Measurements from ENCODE around the gene MAPK8IP3.
"Not testable (repeated sequence)": the region's sequence is repeated elsewhere in the genome, so short reads cannot be mapped to it uniquely, and the experiment has no call there.

Gene MAPK8IP3

GRCh38 chr16:1690810-1691209, 15.2 kb upstream of the MAPK8IP3 start:
- Mint-ChIP-seq H3K4me3 (no peak overlapping the region), H3K27ac (no peak overlapping the region), H3K4me1 (ENCODE audit: low read depth) (no peaks in the 10 kb centered on the region), H3K9me3 (no peaks in the 10 kb centered on the region), H3K27me3 (ENCODE audit: low read depth) (no peaks in the 10 kb centered on the region), H3K36me3 (ENCODE audit: low read depth) (peaks cover 18% of the 10 kb centered on the region)

- Mint-ChIP-seq H3K4me3 (no peak overlapping the region), H3K36me3 (ENCODE audit: low read depth) (peaks cover 18% of the 10 kb centered on the region), H3K27me3 (ENCODE audit: low read depth) (no peaks in the 10 kb centered on the region)
Measured at GRCh38 chr16:1691276-1691675, 14.7 kb upstream of the MAPK8IP3 start.

GRCh38 chr16:1691956-1692355, 14.0 kb upstream of the MAPK8IP3 start:
- no peak overlapping the region for H3K4me3 Mint-ChIP-seq
- H3K27me3 Mint-ChIP-seq (ENCODE audit: low read depth) = no peaks in the 10 kb centered on the region
- H3K36me3 Mint-ChIP-seq (ENCODE audit: low read depth) = peaks cover 23% of the 10 kb centered on the region
- H3K9me3 Mint-ChIP-seq = no peaks in the 10 kb centered on the region
- H3K27ac Mint-ChIP-seq = no peak overlapping the region
- H3K4me1 Mint-ChIP-seq (ENCODE audit: low read depth) = no peaks in the 10 kb centered on the region

More at GRCh38 chr16:1691276-1691675, 14.7 kb upstream of the MAPK8IP3 start:
- H3K9me3 Mint-ChIP-seq = no peaks in the 10 kb centered on the region
- no peak overlapping the region for H3K27ac Mint-ChIP-seq
- H3K4me1 Mint-ChIP-seq (ENCODE audit: low read depth) = no peaks in the 10 kb centered on the region

- no peaks in the 10 kb centered on the region for H3K4me1 Mint-ChIP-seq (ENCODE audit: low read depth)
- no peaks in the 10 kb centered on the region for H3K9me3 Mint-ChIP-seq
- no peak overlapping the region for H3K4me3 Mint-ChIP-seq
- H3K27me3 Mint-ChIP-seq (ENCODE audit: low read depth) = no peaks in the 10 kb centered on the region
- no peak overlapping the region for H3K27ac Mint-ChIP-seq
- H3K36me3 Mint-ChIP-seq (ENCODE audit: low read depth) = peaks cover 30% of the 10 kb centered on the region
Measured at GRCh38 chr16:1696863-1697262, 9.1 kb upstream of the MAPK8IP3 start.

- H3K36me3 Mint-ChIP-seq (ENCODE audit: low read depth) = peaks cover 26% of the 10 kb centered on the region
- no peak overlapping the region for H3K27ac Mint-ChIP-seq
Measured at GRCh38 chr16:1698680-1699079, 7.3 kb upstream of the MAPK8IP3 start.

GRCh38 chr16:1700246-1700645, 5.7 kb upstream of the MAPK8IP3 start:
- Mint-ChIP-seq H3K4me3 (no peak overlapping the region), H3K27ac (no peak overlapping the region), H3K27me3 (ENCODE audit: low read depth) (no peaks in the 10 kb centered on the region), H3K9me3 (no peaks in the 10 kb centered on the region), H3K36me3 (ENCODE audit: low read depth) (peaks cover 26% of the 10 kb centered on the region), H3K4me1 (ENCODE audit: low read depth) (peaks cover 10% of the 10 kb centered on the region)

More at GRCh38 chr16:1698680-1699079, 7.3 kb upstream of the MAPK8IP3 start:
- no peaks in the 10 kb centered on the region for H3K27me3 Mint-ChIP-seq (ENCODE audit: low read depth)
- H3K4me1 Mint-ChIP-seq (ENCODE audit: low read depth) = peaks cover 2% of the 10 kb centered on the region
- no peak overlapping the region for H3K4me3 Mint-ChIP-seq
- no peaks in the 10 kb centered on the region for H3K9me3 Mint-ChIP-seq

GRCh38 chr16:1701216-1701878, 4.6 kb upstream of the MAPK8IP3 start:
- H3K27me3 Mint-ChIP-seq (ENCODE audit: low read depth) = no peaks in the 10 kb centered on the region
- no peak overlapping the region for H3K4me3 Mint-ChIP-seq
- peaks cover 14% of the 10 kb centered on the region for H3K4me1 Mint-ChIP-seq (ENCODE audit: low read depth)
- H3K9me3 Mint-ChIP-seq = no peaks in the 10 kb centered on the region
- no peak overlapping the region for H3K27ac Mint-ChIP-seq
- peaks cover 25% of the 10 kb centered on the region for H3K36me3 Mint-ChIP-seq (ENCODE audit: low read depth)

- H3K27me3 Mint-ChIP-seq (ENCODE audit: low read depth); H3K9me3 Mint-ChIP-seq: not testable (repeated sequence)
- peaks cover 11% of the 10 kb centered on the region for H3K36me3 Mint-ChIP-seq (ENCODE audit: low read depth)
- peaks cover 31% of the 10 kb centered on the region for H3K4me1 Mint-ChIP-seq (ENCODE audit: low read depth)
- peak overlapping the region; percentile 100 for H3K27ac Mint-ChIP-seq
- H3K4me3 Mint-ChIP-seq = peak overlapping the region; percentile 100
Measured at GRCh38 chr16:1705324-1705687, 689 bp upstream of the MAPK8IP3 start.

- H3K4me3 Mint-ChIP-seq = peak overlapping the region; percentile 88
- no peaks in the 10 kb centered on the region for H3K27me3 Mint-ChIP-seq (ENCODE audit: low read depth)
- H3K9me3 Mint-ChIP-seq = no peaks in the 10 kb centered on the region
- peaks cover 8% of the 10 kb centered on the region for H3K36me3 Mint-ChIP-seq (ENCODE audit: low read depth)
- peaks cover 31% of the 10 kb centered on the region for H3K4me1 Mint-ChIP-seq (ENCODE audit: low read depth)
- peak overlapping the region; percentile 87 for H3K27ac Mint-ChIP-seq
Measured at GRCh38 chr16:1706386-1707192, 594 bp downstream of the MAPK8IP3 start.

- peaks cover 29% of the 10 kb centered on the region for H3K4me1 Mint-ChIP-seq (ENCODE audit: low read depth)
- H3K27me3 Mint-ChIP-seq (ENCODE audit: low read depth) = no peaks in the 10 kb centered on the region
- H3K36me3 Mint-ChIP-seq (ENCODE audit: low read depth) = peaks cover 5% of the 10 kb centered on the region
- H3K27ac Mint-ChIP-seq = peak overlapping the region; percentile 87
- H3K4me3 Mint-ChIP-seq = peak overlapping the region; percentile 85
- H3K9me3 Mint-ChIP-seq = no peaks in the 10 kb centered on the region
Measured at GRCh38 chr16:1707193-1707790, 1.3 kb downstream of the MAPK8IP3 start.

- Mint-ChIP-seq H3K36me3 (ENCODE audit: low read depth) (peaks cover 2% of the 10 kb centered on the region), H3K27ac (peak overlapping the region; percentile 49), H3K9me3 (no peaks in the 10 kb centered on the region), H3K27me3 (ENCODE audit: low read depth) (no peaks in the 10 kb centered on the region), H3K4me3 (peak overlapping the region; percentile 85), H3K4me1 (ENCODE audit: low read depth) (peaks cover 29% of the 10 kb centered on the region)
Measured at GRCh38 chr16:1708083-1708767, 2.2 kb downstream of the MAPK8IP3 start.

- Mint-ChIP-seq H3K36me3 (ENCODE audit: low read depth) (peaks cover 2% of the 10 kb centered on the region), H3K4me1 (ENCODE audit: low read depth) (peaks cover 29% of the 10 kb centered on the region), H3K27me3 (ENCODE audit: low read depth) (no peaks in the 10 kb centered on the region), H3K4me3 (no peak overlapping the region), H3K27ac (no peak overlapping the region), H3K9me3 (no peaks in the 10 kb centered on the region)
Measured at GRCh38 chr16:1708768-1709180, 2.8 kb downstream of the MAPK8IP3 start.

- H3K4me3 Mint-ChIP-seq = no peak overlapping the region
- peaks cover 27% of the 10 kb centered on the region for H3K4me1 Mint-ChIP-seq (ENCODE audit: low read depth)
- peaks cover 2% of the 10 kb centered on the region for H3K36me3 Mint-ChIP-seq (ENCODE audit: low read depth)
- no peaks in the 10 kb centered on the region for H3K9me3 Mint-ChIP-seq
- no peaks in the 10 kb centered on the region for H3K27me3 Mint-ChIP-seq (ENCODE audit: low read depth)
- H3K27ac Mint-ChIP-seq = no peak overlapping the region
Measured at GRCh38 chr16:1709356-1709755, 3.4 kb downstream of the MAPK8IP3 start.

- no peak overlapping the region for H3K4me3 Mint-ChIP-seq
- no peaks in the 10 kb centered on the region for H3K9me3 Mint-ChIP-seq
- H3K27me3 Mint-ChIP-seq (ENCODE audit: low read depth) = no peaks in the 10 kb centered on the region
- H3K27ac Mint-ChIP-seq = no peak overlapping the region
- peaks cover 17% of the 10 kb centered on the region for H3K4me1 Mint-ChIP-seq (ENCODE audit: low read depth)
- H3K36me3 Mint-ChIP-seq (ENCODE audit: low read depth) = peaks cover 2% of the 10 kb centered on the region
Measured at GRCh38 chr16:1710811-1711507, 5.0 kb downstream of the MAPK8IP3 start.
